ENCODE data around the gene NAT9.

The NAT9 gene

DNA sequence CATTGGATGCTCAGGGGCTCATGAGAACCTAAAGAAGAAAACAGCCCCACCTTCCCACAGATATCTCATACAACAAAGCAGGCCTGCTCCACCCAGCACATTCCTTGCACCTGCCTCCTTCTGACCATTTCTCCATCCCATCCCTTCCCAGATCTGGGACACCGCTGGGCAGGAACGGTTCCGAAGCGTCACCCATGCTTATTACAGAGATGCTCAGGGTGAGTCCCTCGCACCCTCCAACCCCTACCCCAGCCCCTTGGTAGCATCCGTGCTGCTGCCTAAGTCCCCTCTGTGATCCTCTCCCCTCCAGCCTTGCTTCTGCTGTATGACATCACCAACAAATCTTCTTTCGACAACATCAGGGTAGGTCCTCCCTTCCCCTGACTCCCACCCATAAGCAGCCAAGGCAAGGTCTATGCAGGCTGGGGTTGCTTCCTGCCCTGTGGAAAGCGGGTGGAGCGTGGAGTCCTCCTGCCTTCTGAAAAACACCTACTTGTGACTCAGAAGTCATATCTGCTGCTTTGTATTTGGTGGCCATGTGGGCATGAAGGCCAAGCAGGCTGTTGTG lies 33.1 kb downstream of the NAT9 start:
- no peak for DNase-seq

GRCh38 chr17:74742153-74742515 lies 34.0 kb downstream of the NAT9 start:
- DNase-seq = peak in 1 of 2 donors; percentile 71

DNA sequence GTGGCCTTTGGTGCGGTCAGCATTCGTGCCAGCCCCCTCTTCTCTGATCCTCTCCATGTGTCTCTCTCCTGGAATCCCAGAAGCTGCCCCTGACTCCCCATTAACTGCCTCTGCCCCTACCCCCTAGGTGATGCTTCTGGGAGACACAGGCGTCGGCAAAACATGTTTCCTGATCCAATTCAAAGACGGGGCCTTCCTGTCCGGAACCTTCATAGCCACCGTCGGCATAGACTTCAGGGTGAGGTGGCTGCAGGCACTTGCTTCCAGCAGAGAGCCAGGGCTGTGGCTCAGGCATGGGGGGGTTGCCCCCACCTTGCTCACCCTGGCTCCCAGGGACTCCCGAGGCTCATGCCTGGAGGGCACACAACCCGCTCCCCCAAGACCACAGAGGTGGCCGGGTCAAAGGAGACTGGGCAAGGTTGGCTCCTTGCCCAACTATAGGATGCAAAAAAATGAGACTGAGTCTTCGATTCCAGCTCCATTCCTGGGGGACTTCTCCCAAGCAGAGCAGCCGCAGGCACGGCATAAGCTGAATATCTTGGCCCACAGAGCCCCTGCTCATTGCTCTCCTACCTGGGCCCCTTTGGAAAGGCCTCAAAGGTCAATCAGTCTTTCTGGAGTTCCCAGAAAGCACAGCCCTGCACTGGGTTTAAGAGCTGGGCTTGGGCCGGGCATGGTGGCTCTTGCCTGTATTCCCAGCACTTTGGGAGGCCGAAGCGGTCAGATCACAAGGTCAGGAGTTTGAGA lies 35.3 kb downstream of the NAT9 start:
- no peak for DNase-seq

GRCh38 chr17:74740173-74740572 lies 36.0 kb downstream of the NAT9 start:
- DNase-seq = no peak

GRCh38 chr17:74739227-74739831 lies 36.8 kb downstream of the NAT9 start:
- DNase-seq = no peak

- peak in 1 of 2 donors; percentile 81 for DNase-seq
Observed at GRCh38 chr17:74738051-74738996, 37.8 kb downstream of the NAT9 start.

DNA sequence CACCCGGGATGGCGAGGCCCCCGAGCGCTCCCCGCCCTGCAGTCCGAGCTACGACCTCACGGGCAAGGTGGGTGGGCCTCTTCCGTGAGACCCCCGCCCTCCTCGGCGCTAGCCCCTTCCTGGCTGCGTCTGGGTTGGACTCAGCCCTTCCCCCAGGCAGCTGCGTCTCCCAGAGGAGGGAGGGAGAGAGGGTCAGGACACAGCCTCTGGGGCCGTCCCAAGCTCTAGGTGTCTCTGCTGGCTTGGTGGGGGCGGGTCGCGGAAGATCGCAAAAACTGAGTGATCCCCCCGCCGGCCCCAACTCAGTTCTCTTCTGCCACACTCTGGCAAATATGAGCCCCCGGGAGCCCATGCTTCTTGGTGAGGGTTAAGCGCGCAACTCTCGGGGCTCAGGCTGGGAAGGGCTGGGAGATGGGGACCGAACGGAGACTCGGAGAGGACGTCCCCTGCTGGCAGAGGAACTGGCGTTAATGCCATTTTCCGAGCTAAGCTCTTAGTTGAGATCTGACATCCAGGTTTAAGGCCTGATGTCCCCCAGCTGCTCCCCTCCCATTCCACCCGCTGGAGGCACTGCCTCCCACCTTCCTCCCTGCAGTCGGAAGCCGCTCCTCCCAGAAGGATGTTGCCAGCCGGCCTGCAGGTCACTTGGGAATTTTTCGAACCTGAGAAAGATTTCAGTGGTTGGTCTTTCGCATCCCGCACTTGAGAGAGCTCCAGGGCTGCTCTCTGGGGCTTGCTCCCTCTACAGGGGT lies 38.7 kb downstream of the NAT9 start:
- peak; percentile 46 to 55 for DNase-seq

- DNase-seq = peak; percentile 66 to 80
Observed at GRCh38 chr17:74736513-74737298, 39.4 kb downstream of the NAT9 start, which contains the start of gene RAB37. RAB37 (plus strand) TSS chr17:74737256; CDS start chr17:74737273, 17 bp downstream.

GRCh38 chr17:74734256-74734655 lies 41.9 kb downstream of the NAT9 start:
- DNase-seq = no peak

- DNase-seq = no peak
Observed at GRCh38 chr17:74733365-74734122, 42.6 kb downstream of the NAT9 start.

GRCh38 chr17:74732042-74732867 lies 43.9 kb downstream of the NAT9 start:
- DNase-seq = no peak

DNA sequence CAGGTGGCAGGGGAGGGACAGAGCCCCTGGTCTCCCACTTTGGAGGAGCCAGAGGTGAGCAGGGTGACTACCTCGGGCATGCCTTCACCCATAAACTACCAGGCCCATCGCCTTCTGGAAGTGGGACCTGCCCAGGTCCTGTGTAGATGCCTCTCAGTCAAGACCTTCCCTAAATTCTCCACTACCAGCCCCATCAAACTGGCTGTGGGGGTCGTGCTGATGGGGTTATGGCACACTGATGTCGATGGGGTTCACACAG lies 44.9 kb downstream of the NAT9 start:
- no peak for DNase-seq

- peak in 1 of 2 donors; percentile 44 for DNase-seq
Observed at GRCh38 chr17:74730491-74731346, 45.4 kb downstream of the NAT9 start.

DNA sequence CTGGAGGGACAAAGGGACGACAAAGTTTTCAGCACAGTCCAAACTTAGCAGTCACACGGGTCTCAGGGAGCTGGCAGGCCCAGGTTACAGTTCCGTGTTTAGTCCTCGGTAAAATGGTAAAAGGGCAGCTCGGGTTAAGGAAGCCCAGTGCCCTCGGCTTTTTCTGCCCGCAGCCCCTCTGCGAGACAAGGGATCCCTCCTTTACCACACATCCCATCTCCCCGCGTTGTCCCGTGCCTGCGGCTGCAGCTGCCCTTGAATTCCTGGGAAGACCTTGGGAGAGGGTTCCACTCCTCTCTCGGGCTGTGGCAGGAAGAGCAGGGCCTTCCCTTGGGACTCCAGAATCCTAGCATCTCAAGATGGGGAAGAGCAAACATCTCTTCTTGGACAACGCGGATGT lies 46.3 kb downstream of the NAT9 start:
- no peak for DNase-seq

DNA sequence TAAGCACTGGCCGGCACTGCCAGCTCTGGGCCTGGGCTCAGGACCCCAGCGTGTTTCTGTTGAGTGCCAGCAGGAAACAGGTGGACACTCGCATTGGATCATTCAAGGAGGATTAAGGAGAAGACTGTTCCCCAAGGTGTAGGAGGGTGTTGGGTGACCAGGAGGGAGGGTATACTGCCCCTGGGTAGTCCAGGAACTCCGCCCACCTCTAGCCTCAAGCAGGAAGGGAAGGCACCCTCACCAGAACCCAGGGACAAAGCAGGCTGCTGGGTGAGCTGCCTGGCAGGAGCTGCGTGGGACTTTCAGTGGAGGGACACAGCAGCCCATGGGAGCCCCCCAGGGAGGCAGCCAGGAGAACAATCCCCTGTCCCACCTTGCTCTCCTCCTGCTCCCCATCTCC lies 46.8 kb downstream of the NAT9 start:
- no peak for DNase-seq

- DNase-seq = no peak
Observed at GRCh38 chr17:74728702-74729075, 47.5 kb downstream of the NAT9 start.

DNA sequence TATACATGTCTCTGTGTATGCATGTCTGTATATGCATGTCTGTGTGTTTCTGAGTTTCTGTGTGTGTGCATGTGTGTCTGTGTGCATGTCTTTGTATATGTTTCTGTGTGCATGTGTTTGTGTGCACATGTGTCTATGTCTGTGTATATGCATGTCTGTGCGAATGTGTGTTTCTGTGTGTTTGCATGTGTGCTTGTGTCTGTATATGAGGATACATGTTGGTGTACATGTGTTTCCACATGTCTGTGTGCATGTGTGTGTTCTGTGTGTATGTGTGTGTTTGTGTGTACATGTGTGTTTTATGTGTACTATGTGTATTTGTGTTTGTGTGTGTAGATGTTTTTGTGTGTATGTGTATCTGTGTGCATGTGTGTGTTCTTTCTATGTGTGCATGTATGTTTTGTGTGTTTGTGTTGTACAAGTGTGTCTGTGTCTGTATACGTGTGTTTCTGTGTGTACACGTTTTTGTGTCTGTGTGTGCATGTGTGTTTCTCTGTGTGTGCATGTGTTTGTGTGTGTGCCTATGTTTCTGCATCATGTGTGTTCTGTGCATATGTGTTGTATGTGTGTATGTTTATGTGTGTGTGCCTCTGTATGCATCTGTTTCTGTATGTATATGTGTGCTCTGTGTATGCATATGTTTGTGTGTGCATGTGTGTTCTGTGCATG lies 48.0 kb downstream of the NAT9 start:
- DNase-seq = no peak

GRCh38 chr17:74725111-74725510 lies 51.0 kb downstream of the NAT9 start:
- no peak for DNase-seq

DNA sequence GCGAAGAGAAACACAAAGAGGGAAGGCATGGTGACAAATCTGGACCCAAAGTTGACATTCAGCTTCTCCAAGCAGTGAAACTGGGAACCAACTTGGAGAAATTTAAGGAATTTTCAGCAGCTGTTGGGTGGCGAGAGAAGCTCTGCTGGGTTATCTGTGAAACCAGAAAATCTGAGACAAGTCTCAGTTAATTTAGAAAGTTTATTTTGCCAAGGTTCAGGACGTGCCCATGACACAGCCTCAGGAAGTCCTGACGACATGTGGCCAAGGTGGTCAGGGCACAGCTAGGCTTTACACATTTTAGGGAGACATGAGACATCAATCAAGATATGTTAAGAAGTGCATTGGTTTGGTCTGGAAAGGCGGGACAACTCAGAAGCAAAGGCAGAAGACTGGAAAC lies 52.3 kb downstream of the NAT9 start:
- DNase-seq = no peak
